Left lung (tissue), 10 donors: ENCODE results near the gene TYRO3. TPM values are rescaled to one million over a fixed set of nuclear protein-coding genes. Genes with fewer than 3 reads are reported as not detected.

ENCODE experiments used
- ATAC-seq: fragments of 200-7000 bp; cut with Tn5 transposase; one replicate; pipeline ENCODE4 v1.9.1; 2020; ENCODE audit warnings: moderate library complexity
- DNase-seq, 4 donors: peaks; one replicate each; pipeline ENCODE4 v3.0.0-alpha.2; 2013 to 2020
- H3K27ac ChIP-seq, 2 donors: fragments of 200-600 bp; sonication (generic) in 1 of 2; one replicate each; pipeline versions ENCODE4 v1.5.0 to v1.8.0; 2020 to 2021
- H3K27me3 ChIP-seq, 2 donors: fragments of 200-600 bp; sonication (generic) in 1 of 2; one replicate each; pipeline versions ENCODE4 v1.5.0 to v1.8.0; 2020 to 2021
- H3K36me3 ChIP-seq, 2 donors: fragments of 200-600 bp; sonication (generic) in 1 of 2; one replicate each; pipeline versions ENCODE4 v1.5.0 to v1.8.0; 2020 to 2021
- H3K4me1 ChIP-seq, 2 donors: fragments of 200-600 bp; one replicate each; pipeline ENCODE4 v1.8.0; 2021
- H3K4me3 ChIP-seq, 2 donors: fragments of 200-600 bp; sonication (generic) in 1 of 2; one replicate each; pipeline versions ENCODE4 v1.5.0 to v1.8.0; 2020 to 2021; ENCODE audit warnings: mild to moderate bottlenecking in 1 of 2
- H3K9me3 ChIP-seq, 2 donors: fragments of 200-600 bp; sonication (generic) in 1 of 2; one replicate each; pipeline versions ENCODE4 v1.5.0 to v1.8.0; 2020 to 2021
- intact Hi-C, 2 donors: fragments of 100-400 bp; cut with DNase I; formaldehyde crosslinking; loops; one replicate each; pipeline versions ENCODE4 v1.11.2 to v1.14.2; 2022
- polyA plus RNA-seq, 6 donors: library from polyadenylated mRNA; unstranded; fragments of 120-200 nt; gene quantifications; one replicate each; pipeline ENCODE4 v1.2.1, GENCODE V29; 2013; ENCODE audit not compliant: insufficient read length in 6 of 6
- total RNA-seq, 2 donors: library from RNA; stranded (reverse); fragmentation: NEBNext Ultra II Directional; extraction: Animal tissue kit (Norgen Biotek cat#: 25700); gene quantifications; one replicate each; pipeline ENCODE4 v1.2.1, GENCODE V29; 2021
- TF ChIP-seq, protein P1 (sequence below), 2 donors: fragments of 200-600 bp; sonication (generic) in 1 of 2; IDR thresholded peaks; one replicate each; pipeline versions ENCODE4 v1.5.0 to v1.8.0; 2021; ENCODE audit warnings: antibody characterized with exemption in 2 of 2
- donor health status: DM: no; HTN: yes; CAD: no.
- donor health status: DM: no; HTN: no; CAD: no.

The TYRO3 gene
- total and polyA plus RNA-seq, 8 donors = 11.2 to 63.2 (median 43.9) TPM

DNA sequence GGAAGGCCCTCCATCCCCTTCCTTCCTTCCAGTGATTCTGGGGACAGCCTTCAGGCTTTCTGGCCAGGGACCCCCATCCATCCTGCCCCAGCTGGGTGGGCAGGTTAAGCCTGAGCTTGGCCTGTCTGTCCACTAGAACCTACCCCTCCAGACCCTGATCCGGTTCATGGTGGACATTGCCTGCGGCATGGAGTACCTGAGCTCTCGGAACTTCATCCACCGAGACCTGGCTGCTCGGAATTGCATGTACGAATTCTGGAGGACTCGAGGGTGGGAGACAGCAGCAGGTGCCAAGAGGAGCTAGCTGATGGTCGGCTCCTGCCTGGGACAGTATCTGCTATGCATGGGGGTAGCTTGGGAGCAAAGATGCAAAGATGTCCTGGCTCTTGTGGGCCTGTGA, 13.9 kb downstream of the TYRO3 start:
- Histone ChIP-seq H3K4me1 (peaks cover 0 to 3% of the 10 kb centered on the region in 2 donors), H3K27ac (no peak overlapping the region), H3K9me3 (no peaks in the 10 kb centered on the region), H3K36me3 (no peaks in the 10 kb centered on the region), H3K27me3 (no peaks in the 10 kb centered on the region), H3K4me3 (no peak overlapping the region)
- TF ChIP-seq, protein P1, sequence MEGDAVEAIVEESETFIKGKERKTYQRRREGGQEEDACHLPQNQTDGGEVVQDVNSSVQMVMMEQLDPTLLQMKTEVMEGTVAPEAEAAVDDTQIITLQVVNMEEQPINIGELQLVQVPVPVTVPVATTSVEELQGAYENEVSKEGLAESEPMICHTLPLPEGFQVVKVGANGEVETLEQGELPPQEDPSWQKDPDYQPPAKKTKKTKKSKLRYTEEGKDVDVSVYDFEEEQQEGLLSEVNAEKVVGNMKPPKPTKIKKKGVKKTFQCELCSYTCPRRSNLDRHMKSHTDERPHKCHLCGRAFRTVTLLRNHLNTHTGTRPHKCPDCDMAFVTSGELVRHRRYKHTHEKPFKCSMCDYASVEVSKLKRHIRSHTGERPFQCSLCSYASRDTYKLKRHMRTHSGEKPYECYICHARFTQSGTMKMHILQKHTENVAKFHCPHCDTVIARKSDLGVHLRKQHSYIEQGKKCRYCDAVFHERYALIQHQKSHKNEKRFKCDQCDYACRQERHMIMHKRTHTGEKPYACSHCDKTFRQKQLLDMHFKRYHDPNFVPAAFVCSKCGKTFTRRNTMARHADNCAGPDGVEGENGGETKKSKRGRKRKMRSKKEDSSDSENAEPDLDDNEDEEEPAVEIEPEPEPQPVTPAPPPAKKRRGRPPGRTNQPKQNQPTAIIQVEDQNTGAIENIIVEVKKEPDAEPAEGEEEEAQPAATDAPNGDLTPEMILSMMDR (IDR thresholded peaks at IDR 0.05) = no peak
- DNase-seq = no peak
- ATAC-seq = no peak
- intact Hi-C loops = no loop called here

DNA sequence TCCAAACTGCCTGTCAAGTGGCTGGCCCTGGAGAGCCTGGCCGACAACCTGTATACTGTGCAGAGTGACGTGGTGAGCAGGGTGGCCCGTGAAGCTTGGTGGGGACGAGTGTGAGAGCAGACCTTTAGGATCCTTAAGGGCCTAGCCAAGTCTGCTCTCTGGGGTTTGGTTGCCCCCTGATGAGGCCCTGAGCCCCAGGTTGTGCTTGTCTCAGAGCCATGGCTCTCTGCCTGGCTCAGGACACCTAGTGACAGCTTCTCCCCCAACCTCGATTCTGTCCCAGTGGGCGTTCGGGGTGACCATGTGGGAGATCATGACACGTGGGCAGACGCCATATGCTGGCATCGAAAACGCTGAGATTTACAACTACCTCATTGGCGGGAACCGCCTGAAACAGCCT, 14.4 kb downstream of the TYRO3 start:
- Histone ChIP-seq H3K4me3 (no peak overlapping the region), H3K27ac (no peak overlapping the region), H3K9me3 (no peaks in the 10 kb centered on the region), H3K36me3 (no peaks in the 10 kb centered on the region), H3K27me3 (no peaks in the 10 kb centered on the region), H3K4me1 (peaks cover 0 to 3% of the 10 kb centered on the region in 2 donors)
- ATAC-seq (no peak), DNase-seq (no peak)
- intact Hi-C loops = no loop called here
- TF ChIP-seq, protein P1 (IDR thresholded peaks at IDR 0.05) = no peak

DNA sequence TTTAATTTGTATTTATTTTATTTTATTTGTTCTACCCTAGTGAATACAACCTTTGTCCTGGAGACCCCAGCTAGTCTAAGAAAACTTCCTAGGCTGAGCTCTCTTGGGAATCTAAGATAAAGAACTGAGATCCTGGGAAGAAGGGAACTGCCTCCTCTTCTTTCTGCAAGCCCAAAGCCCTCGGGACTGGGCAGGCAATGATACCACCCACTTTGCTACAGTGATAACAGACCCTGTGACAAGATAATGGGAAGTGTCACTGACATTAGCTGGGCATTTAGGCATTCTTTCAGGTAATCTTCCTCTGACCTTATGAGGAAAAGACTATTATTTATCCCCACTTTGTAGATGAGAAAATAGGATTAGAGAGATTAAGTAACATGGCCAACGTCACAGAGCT, 15.1 kb downstream of the TYRO3 start:
- H3K4me1 ChIP-seq = no peaks in the 10 kb centered on the region
- H3K36me3 ChIP-seq = no peaks in the 10 kb centered on the region
- TF ChIP-seq, protein P1 (IDR thresholded peaks at IDR 0.05) = no peak
- no peaks in the 10 kb centered on the region for H3K9me3 ChIP-seq
- no peak overlapping the region for H3K4me3 ChIP-seq
- no peak for ATAC-seq
- intact Hi-C loops = no loop called here
- no peak for DNase-seq
- H3K27me3 ChIP-seq = no peaks in the 10 kb centered on the region
- H3K27ac ChIP-seq = no peak overlapping the region

DNA sequence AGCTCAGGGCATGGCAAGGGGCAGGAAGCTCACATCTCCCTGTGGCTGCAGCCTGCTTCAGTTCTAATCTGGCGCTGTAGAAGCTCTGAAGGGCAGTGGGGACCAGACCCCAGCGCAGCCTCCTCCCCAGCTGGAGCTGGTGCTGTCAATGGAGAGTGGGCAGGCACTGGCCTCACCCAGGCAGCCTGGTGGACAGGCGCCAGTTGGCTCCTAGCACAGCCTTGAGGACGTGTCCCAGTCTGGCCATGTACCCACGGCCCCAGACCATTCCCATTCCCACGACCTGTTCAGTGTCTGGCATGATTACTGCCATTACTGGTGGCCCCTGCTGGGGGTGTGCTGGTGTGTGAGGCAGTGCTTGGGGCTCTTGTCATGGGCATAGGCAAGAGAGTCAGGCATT, 16.3 kb downstream of the TYRO3 start:
- DNase-seq = no peak
- intact Hi-C loops = no loop called here
- H3K36me3 ChIP-seq = no peaks in the 10 kb centered on the region
- TF ChIP-seq, protein P1 (IDR thresholded peaks at IDR 0.05) = no peak
- no peak overlapping the region for H3K4me3 ChIP-seq
- no peak overlapping the region for H3K27ac ChIP-seq
- H3K4me1 ChIP-seq = no peaks in the 10 kb centered on the region
- no peak for ATAC-seq
- H3K27me3 ChIP-seq = no peaks in the 10 kb centered on the region
- no peaks in the 10 kb centered on the region for H3K9me3 ChIP-seq

DNA sequence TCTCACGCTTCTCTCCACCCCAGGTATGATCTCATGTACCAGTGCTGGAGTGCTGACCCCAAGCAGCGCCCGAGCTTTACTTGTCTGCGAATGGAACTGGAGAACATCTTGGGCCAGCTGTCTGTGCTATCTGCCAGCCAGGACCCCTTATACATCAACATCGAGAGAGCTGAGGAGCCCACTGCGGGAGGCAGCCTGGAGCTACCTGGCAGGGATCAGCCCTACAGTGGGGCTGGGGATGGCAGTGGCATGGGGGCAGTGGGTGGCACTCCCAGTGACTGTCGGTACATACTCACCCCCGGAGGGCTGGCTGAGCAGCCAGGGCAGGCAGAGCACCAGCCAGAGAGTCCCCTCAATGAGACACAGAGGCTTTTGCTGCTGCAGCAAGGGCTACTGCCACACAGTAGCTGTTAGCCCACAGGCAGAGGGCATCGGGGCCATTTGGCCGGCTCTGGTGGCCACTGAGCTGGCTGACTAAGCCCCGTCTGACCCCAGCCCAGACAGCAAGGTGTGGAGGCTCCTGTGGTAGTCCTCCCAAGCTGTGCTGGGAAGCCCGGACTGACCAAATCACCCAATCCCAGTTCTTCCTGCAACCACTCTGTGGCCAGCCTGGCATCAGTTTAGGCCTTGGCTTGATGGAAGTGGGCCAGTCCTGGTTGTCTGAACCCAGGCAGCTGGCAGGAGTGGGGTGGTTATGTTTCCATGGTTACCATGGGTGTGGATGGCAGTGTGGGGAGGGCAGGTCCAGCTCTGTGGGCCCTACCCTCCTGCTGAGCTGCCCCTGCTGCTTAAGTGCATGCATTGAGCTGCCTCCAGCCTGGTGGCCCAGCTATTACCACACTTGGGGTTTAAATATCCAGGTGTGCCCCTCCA, 19.1 kb downstream of the TYRO3 start:
- H3K27ac ChIP-seq = no peak overlapping the region

More for the DNA sequence above, 19.1 kb downstream of the TYRO3 start:
- peaks cover 0 to 9% of the 10 kb centered on the region in 2 donors for H3K27me3 ChIP-seq
- H3K4me3 ChIP-seq = no peak overlapping the region
- no peaks in the 10 kb centered on the region for H3K9me3 ChIP-seq
- peak; percentile 27 for ATAC-seq
- no peak for DNase-seq
- TF ChIP-seq, protein P1 (IDR thresholded peaks at IDR 0.05) = no peak
- intact Hi-C loops = no loop called here
- H3K4me1 ChIP-seq = no peaks in the 10 kb centered on the region
- no peaks in the 10 kb centered on the region for H3K36me3 ChIP-seq
